ENCODE measurements around the gene EP400.

GRCh38 chr12:132061197-132061596, 111.5 kb downstream of the EP400 start:
- TF ChIP-seq CTCF (conservative IDR thresholded peaks at IDR 0.05 in 1 of 2, IDR thresholded peaks at IDR 0.05 in 1 of 2; ENCODE audit: low read depth in 1 of 2, low read length in 2 of 2): no peak
- TF ChIP-seq EZH2 (IDR thresholded peaks at IDR 0.05; ENCODE audit: low read length, missing control alignments): no peak
